ENCODE results near the gene MCU. TPM values are rescaled to one million over a fixed set of nuclear protein-coding genes. Genes with fewer than 3 reads are reported as not detected.

Gene MCU
- total and polyA plus RNA-seq, 10 of the 15 experiments (the other 5 are each of a cell fraction or from before 2014, with no cell fraction given): 5.1 to 49.1 (median 17.9) TPM

DNA sequence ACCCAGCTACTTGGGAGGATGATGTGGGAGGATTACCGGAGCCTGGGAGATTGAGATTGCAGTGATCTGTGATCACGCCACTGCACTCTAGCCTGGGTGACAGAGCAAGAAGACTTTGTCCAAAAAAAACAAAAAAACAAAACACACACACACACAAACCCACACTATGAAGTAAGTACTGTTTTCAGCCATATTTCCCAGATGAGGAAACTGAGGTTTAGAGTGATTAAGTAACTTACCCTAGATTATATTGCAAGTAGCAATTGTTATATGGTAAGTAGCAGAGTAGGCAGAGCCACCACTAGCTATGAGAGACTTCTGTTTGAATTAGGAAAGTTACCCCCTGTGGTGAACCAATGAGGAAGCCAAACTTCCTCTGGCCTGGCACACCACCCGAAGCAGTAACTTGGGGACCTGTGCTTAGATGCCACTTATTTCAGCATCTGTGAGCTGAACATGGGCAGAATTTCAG is 61.9 kb downstream of the MCU start:
- no peaks in the 10 kb centered on the region; the same call in 1 of the 2 replicates for H4K20me1 ChIP-seq (ENCODE audit: control insufficient read depth, insufficient read depth)
- RAD21 ChIA-PET (ENCODE audit: unreplicated experiment): no interaction called here
- no peaks in the 10 kb centered on the region for H3K79me2 ChIP-seq (ENCODE audit: control insufficient read depth, insufficient read depth, low read length)
- H3K36me3 ChIP-seq (ENCODE audit: control insufficient read depth in 2 of 2, insufficient read depth in 2 of 2, low read length in 1 of 2): no peaks in the 10 kb centered on the region
- no peak overlapping the region for H2AFZ ChIP-seq (ENCODE audit: control insufficient read depth, low read depth, low read length)
- peaks cover 4% of the 10 kb centered on the region for H3K4me1 ChIP-seq (ENCODE audit: control insufficient read depth, insufficient read depth, low read length)
- in situ Hi-C loops (cut with MboI): no loop called here
- no peak overlapping the region for H3K4me3 ChIP-seq
- no peaks in the 10 kb centered on the region for H3K9me3 ChIP-seq (replicated peaks; ENCODE audit: control insufficient read depth, insufficient read depth, low read length)
- no peak for DNase-seq (ENCODE audit: low read depth, low spot score)
- FAIRE-seq: no peak
- no peak; the same call in 2 of the 3 replicates for ATAC-seq
- TF ChIP-seq SMARCA5 (IDR thresholded peaks at IDR 0.05) (no peak), NKRF (conservative IDR thresholded peaks at IDR 0.05) (no peak), KDM1A (IDR thresholded peaks at IDR 0.05; ENCODE audit: borderline replicate concordance) (no peak), PRDM15 (CRISPR knock-in tag; IDR thresholded peaks at IDR 0.05) (no peak), PBX3 (IDR thresholded peaks at IDR 0.05; ENCODE audit: insufficient replicate concordance, low read depth, low read length) (no peak), WRNIP1 (IDR thresholded peaks at IDR 0.05; ENCODE audit: borderline replicate concordance, low read depth, low read length) (no peak), KAT2A (conservative IDR thresholded peaks at IDR 0.05; ENCODE audit: control insufficient read depth, low read depth, low read length) (no peak), MYC (IDR thresholded peaks at IDR 0.05; ENCODE audit: insufficient read depth, insufficient read length, insufficient replicate concordance, low read length, severe bottlenecking) (no peak)
- TF ChIP-seq, protein P1, sequence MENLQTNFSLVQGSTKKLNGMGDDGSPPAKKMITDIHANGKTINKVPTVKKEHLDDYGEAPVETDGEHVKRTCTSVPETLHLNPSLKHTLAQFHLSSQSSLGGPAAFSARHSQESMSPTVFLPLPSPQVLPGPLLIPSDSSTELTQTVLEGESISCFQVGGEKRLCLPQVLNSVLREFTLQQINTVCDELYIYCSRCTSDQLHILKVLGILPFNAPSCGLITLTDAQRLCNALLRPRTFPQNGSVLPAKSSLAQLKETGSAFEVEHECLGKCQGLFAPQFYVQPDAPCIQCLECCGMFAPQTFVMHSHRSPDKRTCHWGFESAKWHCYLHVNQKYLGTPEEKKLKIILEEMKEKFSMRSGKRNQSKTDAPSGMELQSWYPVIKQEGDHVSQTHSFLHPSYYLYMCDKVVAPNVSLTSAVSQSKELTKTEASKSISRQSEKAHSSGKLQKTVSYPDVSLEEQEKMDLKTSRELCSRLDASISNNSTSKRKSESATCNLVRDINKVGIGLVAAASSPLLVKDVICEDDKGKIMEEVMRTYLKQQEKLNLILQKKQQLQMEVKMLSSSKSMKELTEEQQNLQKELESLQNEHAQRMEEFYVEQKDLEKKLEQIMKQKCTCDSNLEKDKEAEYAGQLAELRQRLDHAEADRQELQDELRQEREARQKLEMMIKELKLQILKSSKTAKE (IDR thresholded peaks at IDR 0.05; ENCODE audit: low read depth, poor library complexity, severe bottlenecking): no peak
- SMC1A ChIA-PET (ENCODE audit: uncharacterized antibody, unreplicated experiment): interaction anchor here (1.1 kb wide), 1 partner anchor 80 kb away, joined by 3 read pairs; no protein-coding TSS in a partner anchor
- 69% methylated on average over 3 of the region's 3 CpGs for WGBS (ENCODE audit: insufficient coverage, insufficient replicate concordance, low lambda C conversion rate, missing lambda C conversion rate)
- H3K4me2 ChIP-seq (ENCODE audit: control insufficient read depth, insufficient read depth): no peak overlapping the region
- H3K27ac ChIP-seq (ENCODE audit: control insufficient read depth, insufficient read depth): no peak overlapping the region
- H3K27me3 ChIP-seq (replicated peaks in 1 of 2; ENCODE audit: control insufficient read depth in 2 of 2, insufficient read depth in 2 of 2, low read length in 1 of 2): no peaks in the 10 kb centered on the region
- POLR2A ChIA-PET: no interaction called here
- no TSS peak for BruUV-seq (replicated peaks)
- intact Hi-C loops (cut with micrococcal nuclease; ENCODE audit: unreplicated experiment): no loop called here
- no peak overlapping the region for H3K9ac ChIP-seq (ENCODE audit: control insufficient read depth, insufficient read depth, low read length)
- CTCF ChIA-PET: no interaction called here

All from GM12878 (cell line).